A549 treated with dexamethasone at 1 μM for 4 hours (cell line): Measurements from ENCODE around the gene DDX10. TPM values are rescaled to one million over a fixed set of nuclear protein-coding genes. Genes with fewer than 3 reads are reported as not detected.

Experiments used
- total RNA-seq: library from RNA; stranded (reverse); fragments of 200-300 nt; extraction: Qiagen RNA extraction; gene quantifications from 5 replicates; pipeline ENCODE4 v1.2.3, GENCODE V29; 2022

The DDX10 gene
- 33.9 to 40.3 TPM (median 36.7 TPM) in 5 replicates for total RNA-seq

GRCh38 chr11:108664730-108665525 is at the start of gene DDX10:
DDX10 (plus strand) TSS chr11:108665069; CDS start chr11:108665154, 85 bp downstream.

Other genes with a start within 250 kb of the DDX10 start
- gene C11orf65, start 197.5 kb upstream of the DDX10 start, total RNA-seq, result 0.13 to 0.31 TPM (median 0.26 TPM) in 5 replicates
- 8.6 to 11.5 TPM (median 11.2 TPM) in 5 replicates for gene POGLUT3, start 166.7 kb upstream of the DDX10 start, total RNA-seq
- gene EXPH5, start 71.3 kb upstream of the DDX10 start, total RNA-seq, result 0.05 to 0.06 TPM (median 0.05 TPM) in 4 of 5 replicates, not detected in the other